OCI-LY3 (cell line): ENCODE results near the gene CFB.

Source experiments
- CTCF ChIP-seq: fragments of 200-600, 300-600 bp; sonication (generic); IDR thresholded peaks from 2 replicates; pipeline ENCODE4 v1.5.1; 2014; ENCODE audit warnings: antibody characterized with exemption, low read length, low read depth
- EZH2phosphoT487 ChIP-seq: fragments of 200-600 bp; shearing (Covaris generic); IDR thresholded peaks from 2 replicates; pipeline ENCODE4 v1.6.1; 2018; ENCODE audit warnings: antibody characterized with exemption, mixed run types, low read depth

DNA sequence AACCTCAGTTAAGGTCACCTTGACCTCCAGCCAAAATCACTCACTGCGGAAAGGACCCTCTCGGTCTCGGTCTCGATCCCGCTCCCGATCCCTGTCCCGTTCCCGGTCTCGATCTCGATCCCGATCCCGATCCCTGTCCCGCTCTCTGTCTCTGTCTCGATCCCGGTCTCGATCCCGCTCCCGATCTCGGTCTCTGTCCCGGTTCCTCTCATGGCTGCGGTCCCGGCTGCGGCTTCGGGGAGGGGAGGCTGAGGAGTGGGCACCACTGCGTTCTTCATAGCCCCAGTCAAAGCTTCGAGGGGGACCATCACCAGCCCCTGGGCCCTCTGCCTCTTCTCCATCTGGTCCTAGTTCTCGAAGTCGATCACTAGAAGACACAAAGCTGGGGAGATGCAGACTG lies 8.6 kb downstream of the CFB start:
- no peak for TF ChIP-seq CTCF
- no peak for TF ChIP-seq EZH2phosphoT487
